Measurements from ENCODE around the gene GABRG3. TPM values are rescaled to one million over a fixed set of nuclear protein-coding genes. Genes with fewer than 3 reads are reported as not detected.

Gene GABRG3
- total RNA-seq, 1 donor from 2014 or later, result 0.06 TPM

GRCh38 chr15:26954403-26954802, 16.6 kb upstream of the GABRG3 start:
- DNase-seq (ENCODE audit: low read depth), result no peak
- H3K4me3 ChIP-seq (ENCODE audit: low read depth, low read length), result no peak overlapping the region
- TF ChIP-seq, protein P1, sequence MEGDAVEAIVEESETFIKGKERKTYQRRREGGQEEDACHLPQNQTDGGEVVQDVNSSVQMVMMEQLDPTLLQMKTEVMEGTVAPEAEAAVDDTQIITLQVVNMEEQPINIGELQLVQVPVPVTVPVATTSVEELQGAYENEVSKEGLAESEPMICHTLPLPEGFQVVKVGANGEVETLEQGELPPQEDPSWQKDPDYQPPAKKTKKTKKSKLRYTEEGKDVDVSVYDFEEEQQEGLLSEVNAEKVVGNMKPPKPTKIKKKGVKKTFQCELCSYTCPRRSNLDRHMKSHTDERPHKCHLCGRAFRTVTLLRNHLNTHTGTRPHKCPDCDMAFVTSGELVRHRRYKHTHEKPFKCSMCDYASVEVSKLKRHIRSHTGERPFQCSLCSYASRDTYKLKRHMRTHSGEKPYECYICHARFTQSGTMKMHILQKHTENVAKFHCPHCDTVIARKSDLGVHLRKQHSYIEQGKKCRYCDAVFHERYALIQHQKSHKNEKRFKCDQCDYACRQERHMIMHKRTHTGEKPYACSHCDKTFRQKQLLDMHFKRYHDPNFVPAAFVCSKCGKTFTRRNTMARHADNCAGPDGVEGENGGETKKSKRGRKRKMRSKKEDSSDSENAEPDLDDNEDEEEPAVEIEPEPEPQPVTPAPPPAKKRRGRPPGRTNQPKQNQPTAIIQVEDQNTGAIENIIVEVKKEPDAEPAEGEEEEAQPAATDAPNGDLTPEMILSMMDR (conservative IDR thresholded peaks at IDR 0.05; ENCODE audit: low read depth, low read length), result no peak

- H3K4me3 ChIP-seq (ENCODE audit: low read depth, low read length), result no peak overlapping the region
- TF ChIP-seq, protein P1 (conservative IDR thresholded peaks at IDR 0.05; ENCODE audit: low read depth, low read length), result no peak
- no peak for DNase-seq (ENCODE audit: low read depth)
Observed at GRCh38 chr15:26967719-26968269, 3.2 kb upstream of the GABRG3 start.

DNA sequence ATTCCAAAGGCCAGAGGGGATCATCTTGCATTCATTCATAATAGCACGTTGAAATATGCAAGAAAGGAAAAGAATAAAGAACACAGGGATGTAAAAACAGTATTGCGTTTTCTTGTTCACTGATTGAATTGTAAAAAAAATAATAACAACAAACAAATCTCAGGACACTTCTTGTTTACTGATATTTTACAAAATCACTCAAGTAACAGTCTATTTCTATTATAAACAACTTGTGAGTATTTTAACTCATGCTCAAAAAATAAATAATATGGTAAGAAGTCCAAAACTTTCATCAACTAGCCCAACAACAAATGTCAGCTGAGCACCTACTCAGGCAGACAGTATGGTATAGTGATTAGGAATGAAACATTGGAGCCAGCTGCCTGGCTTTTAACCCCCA, 2.2 kb upstream of the GABRG3 start:
- TF ChIP-seq, protein P1 (conservative IDR thresholded peaks at IDR 0.05; ENCODE audit: low read depth, low read length), result no peak
- DNase-seq (ENCODE audit: low read depth), result no peak
- no peak overlapping the region for H3K4me3 ChIP-seq (ENCODE audit: low read depth, low read length)

DNA sequence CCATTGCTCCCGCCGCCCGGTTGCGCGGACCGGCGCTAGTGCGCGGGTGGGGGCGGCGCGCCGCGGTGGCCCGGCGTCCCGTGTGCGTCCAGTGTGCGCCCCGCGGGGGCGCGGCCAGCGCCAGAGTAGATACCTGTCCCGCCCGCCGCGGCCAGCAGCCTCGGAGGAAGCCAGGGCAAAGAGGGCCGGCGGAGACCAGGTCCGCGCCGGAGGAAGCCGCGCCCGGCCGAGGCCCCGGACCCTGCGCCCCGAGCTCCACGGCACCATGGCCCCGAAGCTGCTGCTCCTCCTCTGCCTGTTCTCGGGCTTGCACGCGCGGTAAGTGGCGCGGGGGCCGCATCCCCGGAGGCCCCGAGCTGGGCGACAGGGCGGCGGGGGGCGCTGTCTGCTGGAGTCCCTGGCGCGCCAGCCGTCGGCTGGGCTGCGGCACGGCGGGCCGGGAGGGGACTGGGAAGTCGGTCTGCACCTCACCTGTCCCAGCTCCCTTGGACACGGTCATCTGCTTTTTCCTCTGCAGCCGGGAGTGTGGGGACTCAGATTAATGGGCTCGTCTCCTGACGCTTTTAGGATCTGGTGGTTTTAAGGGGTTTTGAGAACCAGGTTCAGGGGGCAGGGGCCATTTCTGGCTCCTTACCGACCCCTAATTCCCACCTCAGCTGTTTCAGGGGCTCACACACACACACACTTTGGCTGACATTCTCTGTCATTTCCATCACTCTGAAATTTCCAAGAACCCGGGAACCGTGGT, 464 bp downstream of the GABRG3 start:
- TF ChIP-seq, protein P1 (conservative IDR thresholded peaks at IDR 0.05; ENCODE audit: low read depth, low read length), result no peak
- DNase-seq (ENCODE audit: low read depth), result no peak

GRCh38 chr15:26972636-26973035, 1.7 kb downstream of the GABRG3 start:
- TF ChIP-seq, protein P1 (conservative IDR thresholded peaks at IDR 0.05; ENCODE audit: low read depth, low read length), result no peak
- no peak for DNase-seq (ENCODE audit: low read depth)
- H3K4me3 ChIP-seq (ENCODE audit: low read depth, low read length), result no peak overlapping the region

More for the DNA sequence above, 464 bp downstream of the GABRG3 start:
- no peak overlapping the region for H3K4me3 ChIP-seq (ENCODE audit: low read depth, low read length)

GRCh38 chr15:26974120-26974780, 3.3 kb downstream of the GABRG3 start:
- TF ChIP-seq, protein P1 (conservative IDR thresholded peaks at IDR 0.05; ENCODE audit: low read depth, low read length), result peak; percentile 65
- no peak overlapping the region for H3K4me3 ChIP-seq (ENCODE audit: low read depth, low read length)
- DNase-seq (ENCODE audit: low read depth), result peak; percentile 6

All from epithelial cell of proximal tubule (primary cell).